CD14-positive monocyte (primary cell): ENCODE data around the gene PMFBP1. TPM values are rescaled to one million over a fixed set of nuclear protein-coding genes. Genes with fewer than 3 reads are reported as not detected.

ENCODE experiments used
- DNase-seq, 3 donors: peaks; one replicate each; pipeline ENCODE4 v3.0.0-alpha.2; 2011 to 2022
- H2AFZ ChIP-seq: 2 replicates; pipeline ENCODE4 v1.6.0; 2012; ENCODE audit warnings: mild to moderate bottlenecking, low read depth, low read length, inconsistent platforms; ENCODE audit not compliant: insufficient read depth, poor library complexity, severe bottlenecking
- H3K27ac ChIP-seq, 2 donors: 1 replicate in 1 of 2; 2 replicates in 1 of 2; pipeline ENCODE4 v1.5.1; 2012 to 2013; ENCODE audit warnings: low read length in 2 of 2, control low read depth in 1 of 2, inconsistent platforms in 1 of 2, low read depth in 1 of 2, mild to moderate bottlenecking in 1 of 2
- H3K27me3 ChIP-seq, 2 donors: one replicate each; pipeline versions ENCODE4 v1.6.0 to v1.6.1; 2011 to 2013; ENCODE audit warnings: low read length in 2 of 2; ENCODE audit not compliant: control insufficient read depth in 2 of 2, insufficient read depth in 2 of 2
- H3K36me3 ChIP-seq, 2 donors: replicated peaks in 1 of 2; 1 replicate in 1 of 2; 2 replicates in 1 of 2; pipeline versions ENCODE4 v1.5.1 to v1.6.1; 2012 to 2013; ENCODE audit warnings: low read length in 2 of 2, control low read depth in 1 of 2, inconsistent platforms in 1 of 2, mild to moderate bottlenecking in 1 of 2; ENCODE audit not compliant: insufficient read depth in 2 of 2, control insufficient read depth in 1 of 2
- H3K4me1 ChIP-seq, 2 donors: 1 replicate in 1 of 2; 2 replicates in 1 of 2; pipeline versions ENCODE4 v1.5.1 to v1.6.1; 2012 to 2013; ENCODE audit warnings: low read length in 2 of 2, control low read depth in 1 of 2, inconsistent platforms in 1 of 2, mild to moderate bottlenecking in 1 of 2, moderate library complexity in 1 of 2; ENCODE audit not compliant: insufficient read depth in 2 of 2, control insufficient read depth in 1 of 2
- H3K4me2 ChIP-seq: replicated peaks from 2 replicates; pipeline ENCODE3; 2012; ENCODE audit warnings: low read length, moderate library complexity, mild to moderate bottlenecking; ENCODE audit not compliant: poor library complexity, severe bottlenecking; ENCODE audit errors: extremely low read depth
- H3K4me3 ChIP-seq, 3 experiments: fragments of 200-600 bp in 1 of 3; sonication (generic) in 1 of 3; replicated peaks in 1 of 3; 1 replicate in 2 of 3; 2 replicates in 1 of 3; pipeline ENCODE4 v1.5.1; 2011 to 2013; ENCODE audit warnings: low read length in 3 of 3, mild to moderate bottlenecking in 3 of 3, control low read depth in 2 of 3, low read depth in 2 of 3, inconsistent platforms in 1 of 3, moderate library complexity in 1 of 3
- H3K79me2 ChIP-seq: 2 replicates; pipeline ENCODE4 v1.6.0; 2012; ENCODE audit warnings: mild to moderate bottlenecking, control low read depth, inconsistent platforms, low read length, moderate library complexity; ENCODE audit not compliant: insufficient read depth
- H3K9ac ChIP-seq: 2 replicates; pipeline ENCODE4 v1.6.0; 2017; ENCODE audit warnings: low read length, mild to moderate bottlenecking; ENCODE audit not compliant: insufficient read depth, poor library complexity, severe bottlenecking
- H3K9me3 ChIP-seq, 2 donors: replicated peaks in 1 of 2; 1 replicate in 1 of 2; 2 replicates in 1 of 2; pipeline versions ENCODE4 v1.5.1 to v1.6.1; 2012 to 2013; ENCODE audit warnings: low read length in 2 of 2, control low read depth in 1 of 2; ENCODE audit not compliant: control insufficient read depth in 1 of 2, insufficient read depth in 1 of 2
- H4K20me1 ChIP-seq: 2 replicates; pipeline ENCODE4 v1.6.0; 2012; ENCODE audit warnings: mild to moderate bottlenecking, low read length, control low read depth, moderate library complexity; ENCODE audit not compliant: insufficient read depth
- H3K27ac Mint-ChIP-seq, 7 donors: one replicate each; pipeline ENCODE4 v1.8.0; 2020; ENCODE audit warnings: mild to moderate bottlenecking in 7 of 7, mixed read lengths in 7 of 7, moderate library complexity in 6 of 7, inconsistent platforms in 2 of 7
- H3K27me3 Mint-ChIP-seq, 3 donors: one replicate each; pipeline ENCODE4 v1.8.0; 2021 to 2022; ENCODE audit warnings: low read depth in 3 of 3, mild to moderate bottlenecking in 3 of 3, mixed read lengths in 3 of 3, moderate library complexity in 3 of 3, inconsistent platforms in 1 of 3
- H3K36me3 Mint-ChIP-seq, 2 donors: one replicate each; pipeline ENCODE4 v1.8.0; 2020; ENCODE audit warnings: mixed read lengths in 2 of 2, inconsistent platforms in 1 of 2, mild to moderate bottlenecking in 1 of 2
- H3K4me1 Mint-ChIP-seq: one replicate; pipeline ENCODE4 v1.8.0; 2020; ENCODE audit warnings: mild to moderate bottlenecking, mixed read lengths
- H3K4me3 Mint-ChIP-seq, 2 donors: one replicate each; pipeline ENCODE4 v1.8.0; 2020; ENCODE audit warnings: mild to moderate bottlenecking in 2 of 2, mixed read lengths in 2 of 2, moderate library complexity in 1 of 2
- H3K9me3 Mint-ChIP-seq, 7 donors: one replicate each; pipeline ENCODE4 v1.8.0; 2020 to 2022; ENCODE audit warnings: mixed read lengths in 7 of 7, mild to moderate bottlenecking in 6 of 7, moderate library complexity in 6 of 7, inconsistent platforms in 2 of 7
- WGBS: methylation state at CpG from one replicate; pipeline ENCODE4 v1.1.5; 2013; ENCODE audit warnings: missing lambda C conversion rate; ENCODE audit not compliant: insufficient coverage; 5-methylcytosine and 5-hydroxymethylcytosine counted together
- intact Hi-C, 2 donors: fragments of 100-400 bp; cut with micrococcal nuclease; formaldehyde crosslinking; loops; one replicate each; pipeline versions ENCODE4 v1.15.0 to v1.15.1; 2023
- polyA plus RNA-seq, 3 donors: library from polyadenylated mRNA; depleted of rRNA in 1 of 3; unstranded in 2 of 3; stranded (reverse) in 1 of 3; fragments of 300-500 nt in 2 of 3; fragments of >200 nt in 1 of 3; fragmentation: Illumina TruSeq in 2 of 3; gene quantifications; 1 replicate in 2 of 3; 2 replicates in 1 of 3; pipeline ENCODE4 v1.2.3, GENCODE V29; 2012 to 2021
- TF ChIP-seq, protein P1 (sequence below): fragments of 200-600 bp; IDR thresholded peaks from one replicate; pipeline ENCODE4 v1.8.0; 2022; ENCODE audit warnings: antibody characterized with exemption, mild to moderate bottlenecking

Gene PMFBP1
- polyA plus RNA-seq, 3 donors = 0.15 to 0.87 (median 0.18) TPM

DNA sequence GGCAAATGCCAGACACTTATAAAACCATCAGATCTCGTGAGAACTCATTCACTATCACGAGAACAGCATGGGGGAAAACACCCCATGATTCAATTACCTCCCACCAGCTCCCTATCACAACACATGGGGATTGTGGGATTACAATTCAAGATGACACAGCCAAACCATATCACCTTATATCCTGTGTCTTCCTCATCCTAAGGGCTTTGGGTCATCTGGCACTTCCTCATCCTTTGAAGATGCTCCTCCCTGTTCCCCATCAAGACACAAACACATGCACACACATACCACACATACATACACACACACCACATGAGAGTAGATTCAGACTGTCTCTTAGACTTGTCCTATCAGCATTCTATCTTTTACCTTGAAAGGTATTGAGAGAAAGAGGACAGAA is 2.8 kb upstream of the PMFBP1 start:
- Mint-ChIP-seq H3K27me3 (peaks cover 0 to 4% (median 0%) of the 10 kb centered on the region in 3 donors), H3K4me1 (peaks cover 21% of the 10 kb centered on the region), H3K27ac (peak overlapping the region; percentile 42 to 98 (median 70)), H3K4me3 (no peak overlapping the region), H3K9me3 (peaks cover 3 to 23% (median 10%) of the 10 kb centered on the region in 7 donors), H3K36me3 (peaks cover 3 to 12% of the 10 kb centered on the region in 2 donors)
- peak overlapping the region in 1 of 2 donors; percentile 97 for H3K27ac ChIP-seq
- H3K27me3 ChIP-seq = no peaks in the 10 kb centered on the region
- no peaks in the 10 kb centered on the region for H3K36me3 ChIP-seq
- no peaks in the 10 kb centered on the region for H3K79me2 ChIP-seq
- no peaks in the 10 kb centered on the region for H4K20me1 ChIP-seq
- peaks cover 25 to 26% of the 10 kb centered on the region in 2 donors for H3K4me1 ChIP-seq
- WGBS = no CpG with 5 or more reads among the region's 2 CpGs
- H3K4me3 ChIP-seq = no peak overlapping the region
- peak; percentile 45 to 60 (median 51) for DNase-seq
- no peaks in the 10 kb centered on the region for H3K9me3 ChIP-seq
- no peak overlapping the region for H3K9ac ChIP-seq
- TF ChIP-seq, protein P1, sequence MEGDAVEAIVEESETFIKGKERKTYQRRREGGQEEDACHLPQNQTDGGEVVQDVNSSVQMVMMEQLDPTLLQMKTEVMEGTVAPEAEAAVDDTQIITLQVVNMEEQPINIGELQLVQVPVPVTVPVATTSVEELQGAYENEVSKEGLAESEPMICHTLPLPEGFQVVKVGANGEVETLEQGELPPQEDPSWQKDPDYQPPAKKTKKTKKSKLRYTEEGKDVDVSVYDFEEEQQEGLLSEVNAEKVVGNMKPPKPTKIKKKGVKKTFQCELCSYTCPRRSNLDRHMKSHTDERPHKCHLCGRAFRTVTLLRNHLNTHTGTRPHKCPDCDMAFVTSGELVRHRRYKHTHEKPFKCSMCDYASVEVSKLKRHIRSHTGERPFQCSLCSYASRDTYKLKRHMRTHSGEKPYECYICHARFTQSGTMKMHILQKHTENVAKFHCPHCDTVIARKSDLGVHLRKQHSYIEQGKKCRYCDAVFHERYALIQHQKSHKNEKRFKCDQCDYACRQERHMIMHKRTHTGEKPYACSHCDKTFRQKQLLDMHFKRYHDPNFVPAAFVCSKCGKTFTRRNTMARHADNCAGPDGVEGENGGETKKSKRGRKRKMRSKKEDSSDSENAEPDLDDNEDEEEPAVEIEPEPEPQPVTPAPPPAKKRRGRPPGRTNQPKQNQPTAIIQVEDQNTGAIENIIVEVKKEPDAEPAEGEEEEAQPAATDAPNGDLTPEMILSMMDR = no peak
- intact Hi-C loops = loop anchor here in 1 of 2 donors (10.0 kb wide), 1 partner anchor 890 kb away; no protein-coding TSS in a partner anchor
- H2AFZ ChIP-seq = no peak overlapping the region
- no peak overlapping the region for H3K4me2 ChIP-seq

DNA sequence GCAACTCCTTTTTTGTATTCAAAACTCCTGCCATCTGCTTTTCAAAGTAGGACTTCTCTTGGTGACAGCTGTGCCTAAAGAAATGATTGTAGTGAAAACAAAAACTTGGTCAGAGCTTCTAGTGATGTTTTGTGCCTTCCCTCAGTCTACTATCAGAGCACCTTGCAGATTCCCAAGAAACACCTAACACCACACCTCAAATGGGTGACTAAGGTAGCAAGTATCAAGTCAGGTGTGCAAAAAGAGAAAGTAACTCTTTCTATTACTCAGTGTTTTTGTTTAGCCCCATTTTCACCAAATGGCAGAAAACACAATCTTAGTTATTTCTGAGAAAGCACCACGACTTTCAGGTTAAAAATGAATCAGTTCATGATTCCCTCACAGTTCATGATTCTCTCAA is 2.0 kb upstream of the PMFBP1 start:
- no peak overlapping the region for H3K9ac ChIP-seq
- H3K4me3 ChIP-seq = no peak overlapping the region
- Mint-ChIP-seq H3K36me3 (peaks cover 3 to 12% of the 10 kb centered on the region in 2 donors), H3K4me3 (no peak overlapping the region), H3K27me3 (peaks cover 0 to 4% (median 0%) of the 10 kb centered on the region in 3 donors), H3K9me3 (peaks cover 3 to 23% (median 10%) of the 10 kb centered on the region in 7 donors), H3K27ac (peak overlapping the region in 6 of 7 donors; percentile 92 to 99 (median 96)), H3K4me1 (peaks cover 21% of the 10 kb centered on the region)
- H2AFZ ChIP-seq = no peak overlapping the region
- DNase-seq = no peak
- TF ChIP-seq, protein P1 = no peak
- H3K4me1 ChIP-seq = peaks cover 25 to 26% of the 10 kb centered on the region in 2 donors
- H3K79me2 ChIP-seq = no peaks in the 10 kb centered on the region
- peak overlapping the region in 1 of 2 donors; percentile 97 for H3K27ac ChIP-seq
- no peaks in the 10 kb centered on the region for H3K27me3 ChIP-seq
- no peaks in the 10 kb centered on the region for H3K9me3 ChIP-seq
- no peaks in the 10 kb centered on the region for H3K36me3 ChIP-seq
- no peaks in the 10 kb centered on the region for H4K20me1 ChIP-seq
- H3K4me2 ChIP-seq = no peak overlapping the region
- intact Hi-C loops = loop anchor here in 1 of 2 donors (10.0 kb wide), 1 partner anchor 891 kb away; no protein-coding TSS in a partner anchor
- 100% methylated on average over 1 of the region's 1 CpG for WGBS
